Astrocyte (in vitro differentiated cells and primary cell): ENCODE results near the gene PPP2R5E. TPM values are rescaled to one million over a fixed set of nuclear protein-coding genes. Genes with fewer than 3 reads are reported as not detected.
A peak's percentile ranks its signal among the peaks of the same experiment; 100 is the strongest.

Experiments used
- DNase-seq: peaks from one replicate; pipeline ENCODE4 v3.0.0-alpha.2; 2010; ENCODE audit warnings: low read depth
- FAIRE-seq: peaks from 2 replicates; lab custom pipeline; 2011; peaks lifted over from hg19 to GRCh38; lab: Jason Lieb, UNC
- H2AFZ ChIP-seq: 2 replicates; pipeline ENCODE4 v1.6.0; 2012; ENCODE audit warnings: low read depth, low read length, inconsistent platforms
- H3K27ac ChIP-seq: 2 replicates; pipeline ENCODE4 v1.5.1; 2011; ENCODE audit warnings: low read depth, low read length, inconsistent platforms
- H3K27me3 ChIP-seq: 2 replicates; pipeline ENCODE4 v1.6.0; 2011; ENCODE audit warnings: low read length, inconsistent platforms; ENCODE audit not compliant: insufficient read depth
- H3K36me3 ChIP-seq: 2 replicates; pipeline ENCODE4 v1.5.1; 2011; ENCODE audit warnings: low read length, inconsistent platforms; ENCODE audit not compliant: insufficient read depth
- H3K4me1 ChIP-seq: 2 replicates; pipeline ENCODE4 v1.5.1; 2011; ENCODE audit warnings: low read length, inconsistent platforms; ENCODE audit not compliant: insufficient read depth
- H3K4me2 ChIP-seq: 2 replicates; pipeline ENCODE4 v1.6.0; 2012; ENCODE audit warnings: low read length, inconsistent platforms
- H3K4me3 ChIP-seq: 2 replicates; pipeline ENCODE4 v1.5.1; 2011; ENCODE audit warnings: low read depth, mild to moderate bottlenecking, low read length, inconsistent platforms; ENCODE audit not compliant: insufficient read depth
- H3K79me2 ChIP-seq: 2 replicates; pipeline ENCODE4 v1.6.0; 2012; ENCODE audit warnings: mild to moderate bottlenecking, low read length, inconsistent platforms; ENCODE audit not compliant: insufficient read depth
- H3K9ac ChIP-seq: 2 replicates; pipeline ENCODE4 v1.6.0; 2012; ENCODE audit warnings: mild to moderate bottlenecking, low read length, inconsistent platforms
- H3K9me3 ChIP-seq: 2 replicates; pipeline ENCODE4 v1.5.1; 2012; ENCODE audit warnings: low read depth, mild to moderate bottlenecking, low read length, inconsistent platforms; ENCODE audit not compliant: insufficient read depth
- H4K20me1 ChIP-seq: 2 replicates; pipeline ENCODE4 v1.6.0; 2012; ENCODE audit warnings: low read length, inconsistent platforms; ENCODE audit not compliant: insufficient read depth
- H3K27ac Mint-ChIP-seq: one replicate; pipeline ENCODE4 v1.8.0; 2021; ENCODE audit warnings: mild to moderate bottlenecking, mixed read lengths; ENCODE audit not compliant: unreplicated experiment
- H3K27me3 Mint-ChIP-seq: one replicate; pipeline ENCODE4 v1.8.0; 2021; ENCODE audit warnings: low read depth, mixed read lengths; ENCODE audit not compliant: unreplicated experiment
- H3K36me3 Mint-ChIP-seq: one replicate; pipeline ENCODE4 v1.8.0; 2021; ENCODE audit warnings: low read depth, mixed read lengths; ENCODE audit not compliant: unreplicated experiment
- H3K4me1 Mint-ChIP-seq: one replicate; pipeline ENCODE4 v1.8.0; 2021; ENCODE audit warnings: low read depth, mixed read lengths; ENCODE audit not compliant: unreplicated experiment
- H3K4me3 Mint-ChIP-seq: one replicate; pipeline ENCODE4 v1.8.0; 2021; ENCODE audit warnings: mild to moderate bottlenecking, moderate library complexity, mixed read lengths; ENCODE audit not compliant: unreplicated experiment
- H3K9me3 Mint-ChIP-seq: one replicate; pipeline ENCODE4 v1.8.0; 2021; ENCODE audit warnings: mild to moderate bottlenecking, mixed read lengths; ENCODE audit not compliant: unreplicated experiment
- CTCF ChIP-seq: IDR thresholded peaks from 2 replicates; pipeline ENCODE4 v1.5.1; 2011; ENCODE audit warnings: low read depth, mild to moderate bottlenecking, inconsistent platforms, low read length, moderate library complexity; ENCODE audit not compliant: insufficient read depth
- EZH2 ChIP-seq: IDR thresholded peaks from 2 replicates; pipeline ENCODE4 v1.6.1; 2012; ENCODE audit warnings: mild to moderate bottlenecking, low read length, inconsistent platforms; ENCODE audit not compliant: insufficient read depth
- total RNA-seq: library from RNA; stranded (reverse); gene quantifications from 2 replicates; pipeline ENCODE4 v1.2.1, GENCODE V29; 2021

PPP2R5E gene
- total RNA-seq, 1 donor from 2014 or later: 69.3 TPM

- Histone ChIP-seq H3K9me3 (no peaks in the 10 kb centered on the region), H3K4me3 (no peak overlapping the region), H3K4me1 (peaks cover 4% of the 10 kb centered on the region), H3K79me2 (peaks cover 97% of the 10 kb centered on the region), H3K27me3 (no peaks in the 10 kb centered on the region), H2AFZ (no peak overlapping the region), H4K20me1 (peaks cover 75% of the 10 kb centered on the region), H3K9ac (no peak overlapping the region), H3K27ac (no peak overlapping the region), H3K4me2 (no peak overlapping the region), H3K36me3 (no peaks in the 10 kb centered on the region)
- Mint-ChIP-seq H3K9me3 (no peaks in the 10 kb centered on the region), H3K27me3 (no peaks in the 10 kb centered on the region), H3K27ac (no peak overlapping the region), H3K4me1 (peaks cover 22% of the 10 kb centered on the region), H3K4me3 (no peak overlapping the region), H3K36me3 (no peaks in the 10 kb centered on the region)
- no peak for DNase-seq
- TF ChIP-seq CTCF (no peak), EZH2 (no peak)
- no peak for FAIRE-seq
Observed at GRCh38 chr14:63487724-63488123, 55.5 kb downstream of the PPP2R5E start.

DNA sequence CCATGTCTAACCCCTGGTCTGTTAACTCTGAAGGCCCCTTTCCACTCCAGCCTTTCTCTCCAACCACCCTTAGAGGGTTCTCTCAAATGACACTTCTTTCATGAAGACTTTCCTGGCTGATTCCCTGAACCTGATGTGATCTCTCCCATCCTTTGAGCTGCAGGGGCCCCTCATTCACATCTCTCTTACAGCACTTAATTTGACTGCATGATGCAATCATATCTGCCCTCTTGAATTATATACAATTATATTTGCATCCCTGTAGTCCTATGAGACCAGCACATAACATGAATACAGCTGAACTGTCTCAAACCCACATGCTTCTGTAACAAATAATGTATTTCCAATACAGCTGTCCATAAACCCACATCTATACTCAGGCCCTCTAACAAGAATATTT is 56.4 kb downstream of the PPP2R5E start:
- Mint-ChIP-seq H3K27me3 (no peaks in the 10 kb centered on the region), H3K36me3 (no peaks in the 10 kb centered on the region), H3K27ac (peak overlapping the region; percentile 37), H3K4me3 (no peak overlapping the region), H3K4me1 (peaks cover 14% of the 10 kb centered on the region), H3K9me3 (no peaks in the 10 kb centered on the region)
- no peak for DNase-seq
- FAIRE-seq: no peak
- peaks cover 78% of the 10 kb centered on the region for H4K20me1 ChIP-seq
- H2AFZ ChIP-seq: no peak overlapping the region
- no peak overlapping the region for H3K27ac ChIP-seq
- no peak overlapping the region for H3K4me3 ChIP-seq
- no peak overlapping the region for H3K4me2 ChIP-seq
- peaks cover 100% of the 10 kb centered on the region for H3K79me2 ChIP-seq
- H3K9me3 ChIP-seq: no peaks in the 10 kb centered on the region
- no peaks in the 10 kb centered on the region for H3K27me3 ChIP-seq
- peaks cover 3% of the 10 kb centered on the region for H3K4me1 ChIP-seq
- TF ChIP-seq EZH2 (no peak), CTCF (no peak)
- no peak overlapping the region for H3K9ac ChIP-seq
- no peaks in the 10 kb centered on the region for H3K36me3 ChIP-seq

GRCh38 chr14:63483315-63483714 is 59.9 kb downstream of the PPP2R5E start:
- no peak overlapping the region for H3K27ac ChIP-seq
- H2AFZ ChIP-seq: no peak overlapping the region
- TF ChIP-seq EZH2 (no peak), CTCF (no peak)
- no peaks in the 10 kb centered on the region for H3K36me3 ChIP-seq
- H3K9ac ChIP-seq: no peak overlapping the region
- no peaks in the 10 kb centered on the region for H3K9me3 ChIP-seq
- H3K4me1 ChIP-seq: peaks cover 3% of the 10 kb centered on the region
- H3K79me2 ChIP-seq: peaks cover 98% of the 10 kb centered on the region
- no peak overlapping the region for H3K27ac Mint-ChIP-seq
- no peak for FAIRE-seq
- H3K4me1 Mint-ChIP-seq: peaks cover 11% of the 10 kb centered on the region
- no peak overlapping the region for H3K4me3 Mint-ChIP-seq
- peaks cover 4% of the 10 kb centered on the region for H3K36me3 Mint-ChIP-seq
- no peak overlapping the region for H3K4me3 ChIP-seq
- no peaks in the 10 kb centered on the region for H3K27me3 Mint-ChIP-seq
- H4K20me1 ChIP-seq: peaks cover 80% of the 10 kb centered on the region
- H3K27me3 ChIP-seq: no peaks in the 10 kb centered on the region
- no peaks in the 10 kb centered on the region for H3K9me3 Mint-ChIP-seq
- DNase-seq: no peak
- no peak overlapping the region for H3K4me2 ChIP-seq
